Non-pigmented ciliary epithelial cell (primary cell): ENCODE measurements around the gene ARHGEF9.
A peak's percentile ranks its signal among the peaks of the same experiment; 100 is the strongest.
"Not testable (repeated sequence)": the region's sequence is repeated elsewhere in the genome, so short reads cannot be mapped to it uniquely, and the experiment has no call there.

Experiments
- DNase-seq: peaks from one replicate; pipeline ENCODE4 v3.0.0-alpha.2; 2010; ENCODE audit warnings: low read depth

The ARHGEF9 gene

DNA sequence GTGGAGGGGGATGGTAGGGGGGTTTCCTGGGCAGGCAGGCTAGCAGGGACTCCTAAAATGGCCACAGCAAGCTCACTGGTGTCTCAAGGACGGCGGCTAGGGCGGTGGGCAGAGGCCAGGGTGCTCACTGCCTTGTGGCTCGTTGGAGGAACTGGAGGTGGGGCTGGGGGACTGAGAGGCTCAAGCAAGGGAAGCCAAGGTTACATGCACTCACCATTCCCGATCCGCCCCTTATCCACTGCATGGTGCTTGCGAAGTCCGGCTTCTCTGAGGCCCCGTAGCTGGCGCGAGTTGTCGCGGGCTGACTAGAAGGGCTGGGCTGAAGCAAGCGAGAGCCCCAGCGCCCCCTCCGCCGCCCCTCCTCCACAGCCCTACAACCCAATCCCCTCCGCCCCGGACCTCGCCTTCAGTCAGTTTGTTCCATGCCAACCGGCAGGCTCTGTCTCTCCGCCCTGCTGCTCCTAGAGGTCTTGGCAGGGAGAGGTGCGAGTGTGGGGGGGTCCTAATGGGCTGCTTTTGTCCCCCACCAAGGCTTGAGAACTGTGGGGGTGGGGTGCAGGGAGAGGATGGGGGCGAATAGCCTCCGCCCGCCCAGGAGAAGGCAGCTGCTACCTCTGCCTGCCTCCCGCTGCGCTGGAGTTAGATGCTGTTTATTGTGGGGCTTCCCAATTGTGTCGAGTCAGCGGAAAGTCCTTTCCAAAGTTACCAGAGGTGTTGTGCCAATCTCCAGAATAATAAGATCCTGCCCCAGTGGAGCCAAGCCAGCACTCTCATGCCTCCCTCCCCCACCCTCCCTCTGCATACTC, at the start of gene ARHGEF9:
ARHGEF9 (minus strand) TSS at position 313 of the 806 bp plus-strand sequence; CDS start at position 244, 69 bp downstream.
- DNase-seq: no peak

DNA sequence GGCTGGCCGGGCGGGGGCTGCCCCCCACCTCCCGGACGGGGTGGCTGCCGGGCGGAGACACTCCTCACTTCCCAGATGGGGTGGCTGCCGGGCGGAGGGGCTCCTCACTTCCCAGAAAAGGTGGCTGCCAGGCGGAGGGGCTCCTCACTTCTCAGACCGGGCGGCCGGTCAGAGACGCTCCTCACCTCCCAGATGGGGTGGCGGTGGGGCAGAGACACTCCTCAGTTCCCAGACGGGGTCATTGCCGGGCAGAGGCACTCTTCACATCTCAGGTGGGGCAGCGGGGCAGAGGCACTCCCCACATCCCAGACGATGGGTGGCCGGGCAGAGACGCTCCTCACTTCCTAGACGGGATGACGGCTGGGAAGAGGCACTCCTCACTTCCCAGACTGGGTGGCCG, 40.4 kb upstream of the ARHGEF9 start:
- not testable (repeated sequence) for DNase-seq

DNA sequence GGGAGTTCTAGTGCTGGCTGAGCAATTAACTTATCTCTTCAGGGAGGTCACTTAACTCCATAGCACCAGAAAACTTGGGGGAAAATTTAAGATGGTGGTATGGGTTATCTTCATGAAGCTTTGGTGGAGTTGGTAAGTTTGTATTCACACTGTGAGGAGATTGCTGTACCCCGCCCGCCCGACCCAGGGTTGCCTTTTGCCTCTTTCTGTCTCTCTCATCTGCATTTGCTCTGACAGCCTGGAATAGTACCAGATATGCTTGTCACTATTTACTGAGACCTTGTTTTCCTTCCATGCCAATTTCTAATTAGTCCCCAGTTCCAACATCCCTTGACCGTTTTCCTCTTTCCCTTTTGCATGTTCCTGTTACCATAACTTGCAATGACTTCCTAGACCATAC, 33.1 kb upstream of the ARHGEF9 start:
- no peak for DNase-seq

DNA sequence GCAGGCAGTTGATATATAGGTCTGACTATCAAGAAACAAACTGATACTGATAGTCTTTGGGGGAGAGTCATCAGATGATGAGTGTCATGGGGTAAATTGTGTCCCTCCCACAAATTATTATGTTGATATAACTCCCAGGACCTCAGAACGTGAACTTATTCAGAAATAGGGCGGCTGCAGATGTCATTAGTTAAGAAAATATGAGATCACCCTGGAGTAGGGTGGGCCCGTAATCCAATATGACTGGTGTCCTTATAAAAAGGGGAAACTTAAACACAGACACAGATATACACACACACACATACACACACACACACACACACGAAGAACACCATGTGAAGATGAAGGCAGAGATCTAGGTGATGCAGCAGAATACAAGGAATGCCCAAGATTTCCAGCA, 32.7 kb upstream of the ARHGEF9 start:
- no peak for DNase-seq

DNA sequence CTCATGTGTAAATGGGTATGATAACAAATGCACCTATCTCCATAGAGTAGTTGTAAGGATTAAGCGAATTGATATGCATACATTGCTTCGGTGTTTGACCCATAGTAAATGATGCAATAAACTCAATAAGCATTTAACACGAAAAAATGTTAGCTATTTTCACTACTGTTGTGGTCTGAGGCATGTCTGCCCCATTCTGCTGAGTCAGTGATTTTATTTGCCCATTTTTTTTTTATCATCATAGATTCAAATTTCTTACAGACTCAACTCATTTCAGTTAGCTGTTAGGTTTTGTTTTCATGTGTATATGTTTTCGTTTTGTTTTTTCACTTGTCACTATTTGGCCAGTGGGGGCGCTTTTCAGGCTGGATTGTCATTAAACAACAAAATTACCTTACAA, 27.8 kb upstream of the ARHGEF9 start:
- DNase-seq: no peak

- no peak for DNase-seq
Measured at GRCh38 chrX:63810746-63811145, 25.7 kb upstream of the ARHGEF9 start.

- DNase-seq: no peak
Measured at GRCh38 chrX:63809173-63809572, 24.2 kb upstream of the ARHGEF9 start.

DNA sequence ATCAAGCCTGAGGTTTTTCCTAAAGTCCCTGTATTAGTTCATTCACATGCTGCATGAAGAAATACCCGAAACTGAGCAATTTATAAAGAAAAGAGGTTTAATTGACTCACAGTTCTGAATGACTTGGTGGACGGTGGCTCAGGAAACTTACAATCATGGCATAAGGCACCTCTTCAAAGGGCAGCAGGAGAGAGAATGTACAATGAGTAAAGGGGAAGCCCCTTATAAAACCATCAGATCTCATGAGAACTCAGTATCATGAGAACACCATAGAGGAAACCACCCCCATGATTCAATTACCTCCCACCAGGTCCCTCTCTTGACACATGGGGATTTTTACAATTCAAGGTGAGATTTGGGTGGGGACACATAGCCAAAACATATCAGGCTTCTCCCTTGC, 10.4 kb upstream of the ARHGEF9 start:
- DNase-seq: not testable (repeated sequence)

DNA sequence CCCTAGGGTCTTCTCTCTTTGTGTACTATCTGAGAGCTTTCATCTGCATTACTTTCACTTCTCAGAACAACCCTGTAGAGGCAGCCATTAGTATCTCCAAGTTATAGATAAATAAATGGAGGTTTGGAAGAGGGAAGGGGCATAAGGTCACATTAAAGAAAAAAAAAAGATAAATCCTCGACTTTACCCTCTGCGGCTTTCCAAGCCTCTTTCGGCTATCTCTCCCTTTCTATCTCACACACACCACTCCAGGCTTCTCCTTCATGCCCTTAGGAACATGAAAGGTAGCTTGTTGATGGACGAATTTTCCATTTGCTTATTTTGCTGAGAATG, 660 bp upstream of the ARHGEF9 start:
- DNase-seq: no peak

- DNase-seq: no peak
Measured at GRCh38 chrX:63784346-63784901, 590 bp downstream of the ARHGEF9 start.

DNA sequence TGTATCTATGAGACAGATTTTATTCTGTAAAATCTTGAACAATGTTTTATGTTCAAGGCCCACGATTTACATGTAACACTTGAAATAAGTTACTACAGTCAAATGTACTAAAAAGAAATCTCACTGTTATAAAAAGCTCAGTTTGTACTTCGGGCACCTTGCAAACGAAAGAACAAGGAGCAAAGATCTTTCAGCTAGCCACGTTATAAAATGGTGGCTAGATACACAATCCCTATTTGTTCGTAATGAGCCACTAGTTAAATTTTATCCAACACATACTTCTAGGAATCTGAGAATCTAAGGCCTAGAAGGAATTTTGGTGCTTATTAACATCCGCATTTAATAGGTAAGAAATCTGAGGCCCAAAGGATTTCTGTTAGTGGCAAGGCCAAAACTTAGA, 2.5 kb downstream of the ARHGEF9 start:
- DNase-seq: no peak

GRCh38 chrX:63768760-63769159, 16.3 kb downstream of the ARHGEF9 start:
- no peak for DNase-seq

GRCh38 chrX:63765712-63766111, 19.3 kb downstream of the ARHGEF9 start:
- no peak for DNase-seq

DNA sequence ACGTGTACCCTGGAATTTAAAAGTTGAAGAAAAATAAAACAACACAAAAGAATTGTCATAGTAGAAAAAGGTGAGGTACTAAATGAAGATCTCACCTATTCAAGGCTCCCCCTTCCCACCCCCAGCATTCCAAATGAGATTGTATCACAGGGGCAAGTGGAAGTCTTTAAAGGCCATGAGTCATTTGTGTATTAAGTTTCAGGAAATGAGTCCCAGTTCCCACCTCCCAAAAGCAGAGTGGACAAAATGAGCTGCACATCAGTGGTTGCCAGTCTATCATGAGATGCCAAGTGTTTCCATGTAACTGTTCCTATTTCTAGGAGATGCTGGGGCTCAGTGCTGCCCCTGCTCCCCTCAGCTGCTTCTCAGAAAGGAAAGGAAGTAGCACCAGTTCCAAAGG, 20.1 kb downstream of the ARHGEF9 start:
- DNase-seq: no peak

DNA sequence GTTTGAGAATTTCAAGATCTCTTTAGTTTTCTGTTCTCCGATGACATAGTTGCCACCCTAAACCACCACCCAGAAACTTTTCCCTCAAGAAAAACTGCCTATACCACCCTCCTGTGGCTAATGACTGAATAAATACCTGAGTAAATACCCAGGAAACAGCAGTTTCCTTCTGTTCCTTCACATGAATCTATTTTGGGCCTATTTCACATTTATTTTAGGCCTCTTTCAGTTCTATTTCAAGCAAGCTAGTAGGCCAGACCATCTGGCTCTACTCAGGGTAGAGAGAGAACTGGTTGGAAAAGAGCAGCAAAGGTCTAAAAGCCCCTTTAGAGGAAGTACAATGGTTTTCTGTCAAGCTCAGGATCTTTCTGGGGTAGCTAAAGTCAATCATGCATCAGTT, 23.4 kb downstream of the ARHGEF9 start:
- DNase-seq: no peak

DNA sequence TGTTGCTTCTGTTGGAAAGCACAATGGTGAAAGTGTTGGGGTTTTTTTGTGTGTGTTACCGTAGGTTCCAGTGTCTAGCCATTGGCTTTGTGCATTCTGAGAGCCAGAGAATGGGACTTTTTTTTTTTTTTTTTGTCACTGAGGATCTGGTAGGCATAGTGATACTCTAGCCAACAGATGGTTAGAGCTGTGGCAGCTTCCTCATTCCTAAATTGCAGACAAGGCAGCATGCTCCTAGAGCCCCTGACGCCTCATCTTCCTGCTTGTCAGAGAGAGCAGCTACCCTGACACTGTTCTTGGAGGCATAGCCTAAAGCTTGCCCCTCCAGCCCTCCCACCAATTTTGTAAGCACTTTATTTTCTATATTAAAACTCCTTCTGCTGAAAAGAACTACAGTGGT, 27.0 kb downstream of the ARHGEF9 start:
- DNase-seq: no peak

DNA sequence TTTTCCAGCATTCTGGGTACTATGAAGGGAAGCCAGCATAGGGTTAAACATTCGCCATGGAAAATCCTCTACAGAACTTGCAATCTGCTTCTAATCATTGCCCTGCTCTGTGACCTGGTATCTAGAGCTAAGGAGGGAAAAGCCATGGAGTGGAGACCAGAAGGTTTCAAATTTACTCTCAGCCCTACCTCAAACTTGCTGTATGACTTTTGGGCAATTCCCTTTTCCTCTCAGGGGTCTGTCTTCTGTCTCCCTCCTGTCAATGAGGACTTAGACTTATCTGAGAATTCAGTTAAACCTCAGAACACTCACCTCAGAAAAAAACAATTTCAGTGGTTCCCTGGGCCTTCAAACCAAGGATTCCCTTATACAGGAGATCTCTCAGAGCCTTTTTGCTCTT, 29.1 kb downstream of the ARHGEF9 start:
- DNase-seq: no peak

- peak; percentile 67 for DNase-seq
Measured at GRCh38 chrX:63754860-63755579, 30.0 kb downstream of the ARHGEF9 start.

- no peak for DNase-seq
Measured at GRCh38 chrX:63754136-63754859, 30.7 kb downstream of the ARHGEF9 start.

GRCh38 chrX:63751481-63751880, 33.5 kb downstream of the ARHGEF9 start:
- DNase-seq: no peak

DNA sequence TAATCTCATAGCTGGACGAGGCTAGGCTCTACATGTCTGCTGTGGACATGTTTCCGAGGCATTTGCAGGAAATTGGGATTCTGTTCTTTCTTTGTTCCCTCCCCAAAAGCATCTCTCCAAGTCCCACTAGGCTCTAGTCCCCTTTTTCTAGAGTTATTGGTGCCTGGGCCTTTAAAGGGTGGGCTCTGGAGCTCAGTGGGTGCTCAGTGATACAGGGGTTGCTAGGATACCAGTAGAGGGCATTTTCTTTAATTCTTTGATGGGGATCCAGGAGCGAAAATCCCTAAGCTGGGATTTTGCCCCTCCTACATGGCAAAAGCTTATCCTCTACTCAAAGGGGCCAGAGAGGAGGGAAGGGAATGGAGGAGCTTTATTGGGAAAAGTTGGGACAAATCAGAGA, 34.2 kb downstream of the ARHGEF9 start:
- no peak for DNase-seq

DNA sequence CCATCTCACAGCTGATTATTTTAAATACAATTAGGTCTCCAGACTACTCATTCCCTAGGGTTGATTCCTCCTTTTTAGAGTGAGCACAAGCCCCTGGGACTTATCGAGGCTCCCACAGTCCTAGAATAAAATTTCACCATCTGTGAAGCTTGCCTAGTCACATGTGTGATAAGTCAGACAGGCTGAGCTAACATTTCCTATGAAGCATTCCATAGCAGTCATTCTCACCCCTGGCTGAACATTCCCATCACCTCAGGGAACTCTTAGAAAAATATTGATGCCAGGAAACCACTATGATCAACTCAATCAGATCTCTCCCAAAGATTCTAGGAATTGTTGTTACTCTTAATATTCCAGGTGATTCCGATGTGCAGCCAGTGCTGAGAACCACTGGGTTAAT, 37.7 kb downstream of the ARHGEF9 start:
- DNase-seq: peak; percentile 31

DNA sequence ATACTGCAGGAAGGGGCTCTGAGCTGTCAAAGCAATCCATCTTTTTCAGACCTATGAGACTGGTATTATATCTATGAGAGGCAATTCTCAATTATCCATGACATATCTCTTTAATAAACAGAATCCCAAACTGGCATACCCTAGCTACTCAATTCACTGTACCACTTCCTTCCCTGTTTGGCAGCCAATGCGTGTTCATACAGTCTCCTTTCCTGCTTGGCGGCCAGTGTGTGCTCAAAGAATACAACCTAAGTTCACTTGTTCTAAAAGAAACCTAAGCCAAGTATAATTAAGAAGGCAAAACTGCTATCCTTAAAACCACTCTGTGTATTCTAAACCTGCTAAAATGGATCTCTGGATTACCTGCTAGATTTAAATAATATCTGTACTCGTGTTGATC, 38.3 kb downstream of the ARHGEF9 start:
- no peak for DNase-seq
